Body of pancreas (tissue), 4 donors: Measurements from ENCODE around the gene OR51E1. TPM values are rescaled to one million over a fixed set of nuclear protein-coding genes. Genes with fewer than 3 reads are reported as not detected.

Experiments
- ATAC-seq: fragments of 150-250 bp; one replicate; pipeline ENCODE4 v1.9.1; 2016
- DNase-seq, 4 donors: peaks; one replicate each; pipeline ENCODE4 v3.0.0-alpha.2; 2019
- H3K27ac ChIP-seq, 4 donors: fragments of 200-600 bp; sonication (generic); 1 replicate in 3 of 4; 2 replicates in 1 of 4; pipeline versions ENCODE4 v1.5.1 to v1.6.1; 2016 to 2019; ENCODE audit warnings: mild to moderate bottlenecking in 1 of 4, mixed read lengths in 1 of 4, moderate library complexity in 1 of 4
- H3K27me3 ChIP-seq, 2 donors: fragments of 200-600 bp; sonication (generic); one replicate each; pipeline ENCODE4 v1.6.0; 2016; ENCODE audit warnings: mild to moderate bottlenecking in 1 of 2
- H3K36me3 ChIP-seq, 2 donors: fragments of 200-600 bp; sonication (generic); replicated peaks in 1 of 2; 2 replicates each; pipeline ENCODE4 v1.5.1; 2016; ENCODE audit warnings: low read depth in 2 of 2; ENCODE audit not compliant: insufficient read depth in 1 of 2
- H3K4me1 ChIP-seq: fragments of 200-600 bp; sonication (generic); one replicate; pipeline ENCODE4 v1.6.0; 2016
- H3K4me3 ChIP-seq, 2 donors: fragments of 200-600 bp; sonication (generic); 1 replicate in 1 of 2; 2 replicates in 1 of 2; pipeline ENCODE4 v1.5.1; 2016 to 2019
- H3K9me3 ChIP-seq, 3 donors: fragments of 200-600 bp; sonication (generic); 1 replicate in 2 of 3; 2 replicates in 1 of 3; pipeline ENCODE4 v1.5.1; 2016
- POLR2A ChIP-seq, 3 donors: fragments of 450-650 bp; IDR thresholded peaks; one replicate each; pipeline ENCODE4 v1.6.1; 2016; ENCODE audit warnings: antibody characterized with exemption in 3 of 3, mild to moderate bottlenecking in 2 of 3
- WGBS, 2 donors: methylation state at CpG; one replicate each; pipeline ENCODE4 v1.1.5; 2017; 5-methylcytosine and 5-hydroxymethylcytosine counted together
- intact Hi-C: fragments of 100-400 bp; cut with DNase I; formaldehyde crosslinking; loops from one replicate; pipeline ENCODE4 v1.15.1; 2023
- total RNA-seq, 2 donors: library from RNA; depleted of rRNA; stranded (reverse); fragments of >200 nt; gene quantifications; one replicate each; pipeline ENCODE4 v1.1.0, GENCODE V29; 2016
- TF ChIP-seq, protein P1 (sequence below), 7 experiments: fragments of 450-650 bp in 4 of 7; fragments of 200-600 bp in 3 of 7; sonication (generic) in 3 of 7; IDR thresholded peaks; one replicate each; pipeline ENCODE4 v1.5.1; 2016 to 2019; ENCODE audit warnings: antibody characterized with exemption in 7 of 7

OR51E1 gene
- total RNA-seq, 2 donors from 2014 or later: not detected

GRCh38 chr11:4607781-4608666, 35.8 kb upstream of the OR51E1 start, which contains the start of gene TRIM68:
Gene TRIM68, minus strand, starts transcription at chr11:4608231. Its CDS starts 2,727 bp downstream, at chr11:4605504.
- Histone ChIP-seq H3K36me3 (no peaks in the 10 kb centered on the region), H3K4me3 (peak within 1 kb of the TSS; percentile 26 to 54), H3K9me3 (no peaks in the 10 kb centered on the region), H3K4me1 (peaks cover 21% of the 10 kb centered on the region), H3K27ac (peak within 1 kb of the TSS; percentile 70 to 89 (median 82)), H3K27me3 (no peaks in the 10 kb centered on the region)
- peak; percentile 95 to 97 (median 96) for DNase-seq
- intact Hi-C loops: no loop called here
- 3 to 8% methylated on average over 19 to 43 of the region's 43 CpGs for WGBS, 2 donors
- peak; percentile 100 for ATAC-seq
- peak; percentile 54 to 91 (median 89) for TF ChIP-seq POLR2A (IDR thresholded peaks at IDR 0.05)
- TF ChIP-seq, protein P1, sequence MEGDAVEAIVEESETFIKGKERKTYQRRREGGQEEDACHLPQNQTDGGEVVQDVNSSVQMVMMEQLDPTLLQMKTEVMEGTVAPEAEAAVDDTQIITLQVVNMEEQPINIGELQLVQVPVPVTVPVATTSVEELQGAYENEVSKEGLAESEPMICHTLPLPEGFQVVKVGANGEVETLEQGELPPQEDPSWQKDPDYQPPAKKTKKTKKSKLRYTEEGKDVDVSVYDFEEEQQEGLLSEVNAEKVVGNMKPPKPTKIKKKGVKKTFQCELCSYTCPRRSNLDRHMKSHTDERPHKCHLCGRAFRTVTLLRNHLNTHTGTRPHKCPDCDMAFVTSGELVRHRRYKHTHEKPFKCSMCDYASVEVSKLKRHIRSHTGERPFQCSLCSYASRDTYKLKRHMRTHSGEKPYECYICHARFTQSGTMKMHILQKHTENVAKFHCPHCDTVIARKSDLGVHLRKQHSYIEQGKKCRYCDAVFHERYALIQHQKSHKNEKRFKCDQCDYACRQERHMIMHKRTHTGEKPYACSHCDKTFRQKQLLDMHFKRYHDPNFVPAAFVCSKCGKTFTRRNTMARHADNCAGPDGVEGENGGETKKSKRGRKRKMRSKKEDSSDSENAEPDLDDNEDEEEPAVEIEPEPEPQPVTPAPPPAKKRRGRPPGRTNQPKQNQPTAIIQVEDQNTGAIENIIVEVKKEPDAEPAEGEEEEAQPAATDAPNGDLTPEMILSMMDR (IDR thresholded peaks at IDR 0.05): peak in 1 of 7 experiments; percentile 15

DNA sequence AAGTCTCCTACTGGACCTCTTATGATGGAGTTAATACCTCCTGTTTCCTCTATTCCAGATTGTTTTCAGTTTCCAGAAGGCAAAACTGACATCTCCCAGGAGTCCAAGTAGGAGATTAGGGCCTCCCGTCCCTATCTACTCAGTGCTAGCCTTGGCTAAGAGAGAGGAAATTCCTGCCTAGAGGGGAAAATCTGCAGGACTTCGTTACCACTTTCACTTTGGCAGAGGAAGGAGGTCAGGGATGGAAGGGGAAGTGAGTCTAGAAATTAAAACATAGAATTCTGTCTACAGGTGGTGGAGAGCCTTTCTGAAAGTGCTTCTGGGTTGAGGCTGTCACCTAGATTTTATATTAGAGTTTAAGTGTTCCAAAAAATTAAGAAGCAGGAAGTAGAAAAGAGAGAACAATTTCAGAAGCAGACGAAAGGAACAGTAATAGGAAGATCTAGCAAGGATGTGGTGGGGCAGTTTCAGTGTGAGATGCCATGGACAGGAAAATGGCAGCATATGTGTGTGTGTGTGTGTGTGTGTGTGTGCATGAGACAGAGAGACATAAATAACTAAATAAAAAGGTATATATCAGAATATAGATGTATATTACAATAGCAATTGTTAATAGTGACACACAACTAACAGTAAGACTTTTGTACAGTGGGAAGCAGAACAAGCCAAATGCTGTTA, 33.4 kb upstream of the OR51E1 start:
- intact Hi-C loops: no loop called here
- no peak for TF ChIP-seq POLR2A (IDR thresholded peaks at IDR 0.05)
- TF ChIP-seq, protein P1 (IDR thresholded peaks at IDR 0.05): no peak
- no peaks in the 10 kb centered on the region for H3K9me3 ChIP-seq
- H3K4me1 ChIP-seq: peaks cover 21% of the 10 kb centered on the region
- H3K36me3 ChIP-seq: no peaks in the 10 kb centered on the region
- no peaks in the 10 kb centered on the region for H3K27me3 ChIP-seq
- no peak for ATAC-seq
- H3K4me3 ChIP-seq: no peak overlapping the region
- no peak overlapping the region for H3K27ac ChIP-seq
- 30 to 51% methylated on average over 3 of the region's 3 CpGs for WGBS, 2 donors
- no peak for DNase-seq

GRCh38 chr11:4611986-4612385, 31.8 kb upstream of the OR51E1 start:
- TF ChIP-seq, protein P1 (IDR thresholded peaks at IDR 0.05): no peak
- TF ChIP-seq POLR2A (IDR thresholded peaks at IDR 0.05): no peak
- H3K27ac ChIP-seq: no peak overlapping the region
- no peaks in the 10 kb centered on the region for H3K36me3 ChIP-seq
- DNase-seq: no peak
- no peaks in the 10 kb centered on the region for H3K9me3 ChIP-seq
- peaks cover 10% of the 10 kb centered on the region for H3K4me1 ChIP-seq
- H3K4me3 ChIP-seq: no peak overlapping the region
- WGBS, 2 donors: 79% methylated on average over 2 of the region's 2 CpGs
- no peaks in the 10 kb centered on the region for H3K27me3 ChIP-seq
- ATAC-seq: no peak
- intact Hi-C loops: no loop called here

DNA sequence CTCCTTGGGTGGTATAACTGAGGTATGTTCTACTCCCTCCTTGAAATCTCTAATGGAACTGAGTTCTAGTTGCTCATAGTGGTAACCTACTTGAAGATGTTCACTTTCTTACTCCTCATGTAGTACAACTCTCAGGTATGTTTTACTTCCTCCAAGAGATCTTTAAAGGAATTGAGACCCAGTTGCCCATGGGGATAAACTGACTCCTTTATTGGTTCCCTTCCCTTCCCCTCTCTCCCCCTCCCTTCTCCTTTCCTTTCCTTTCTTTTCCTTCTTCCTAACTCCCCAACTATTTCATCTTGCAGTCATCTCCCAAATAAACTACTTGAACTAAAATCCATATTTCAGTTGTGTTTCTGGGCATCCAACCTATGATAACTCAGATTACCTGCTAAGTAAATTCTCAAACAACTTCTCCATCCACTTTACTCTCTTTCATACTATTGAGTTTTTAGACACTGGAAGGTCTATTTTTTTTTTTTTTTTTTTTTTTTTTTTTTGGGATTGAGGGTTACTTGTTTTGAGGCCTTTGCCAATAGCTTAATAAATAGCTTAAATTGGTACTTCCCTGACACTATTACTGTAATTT, 27.8 kb upstream of the OR51E1 start:
- ATAC-seq: no peak
- Histone ChIP-seq H3K27ac (no peak overlapping the region), H3K9me3 (no peaks in the 10 kb centered on the region), H3K36me3 (no peaks in the 10 kb centered on the region), H3K4me1 (no peaks in the 10 kb centered on the region), H3K27me3 (no peaks in the 10 kb centered on the region), H3K4me3 (no peak overlapping the region)
- DNase-seq: no peak
- TF ChIP-seq POLR2A (IDR thresholded peaks at IDR 0.05): no peak
- TF ChIP-seq, protein P1 (IDR thresholded peaks at IDR 0.05): no peak
- intact Hi-C loops: no loop called here
